Lower lobe of right lung (tissue), 2 donors: ENCODE data around the gene SNAPC2. TPM values are rescaled to one million over a fixed set of nuclear protein-coding genes. Genes with fewer than 3 reads are reported as not detected.
"Not testable (repeated sequence)": the region's sequence is repeated elsewhere in the genome, so short reads cannot be mapped to it uniquely, and the experiment has no call there.

ENCODE experiments used
- ATAC-seq, 2 donors: fragments of 200-7000 bp; cut with Tn5 transposase; one replicate each; pipeline ENCODE4 v1.9.1; 2020 to 2022; ENCODE audit warnings: mild to moderate bottlenecking in 2 of 2, moderate library complexity in 2 of 2
- DNase-seq: peaks from one replicate; pipeline ENCODE4 v3.0.0-alpha.2; 2020
- H3K27ac ChIP-seq: fragments of 200-600 bp; one replicate; pipeline ENCODE4 v1.8.0; 2022
- H3K27me3 ChIP-seq: fragments of 200-600 bp; one replicate; pipeline ENCODE4 v1.8.0; 2022; ENCODE audit warnings: low read depth
- H3K36me3 ChIP-seq: fragments of 200-600 bp; one replicate; pipeline ENCODE4 v1.8.0; 2022; ENCODE audit warnings: mild to moderate bottlenecking
- H3K4me1 ChIP-seq: fragments of 200-600 bp; one replicate; pipeline ENCODE4 v1.8.0; 2022
- H3K4me3 ChIP-seq: fragments of 200-600 bp; one replicate; pipeline ENCODE4 v1.8.0; 2022; ENCODE audit warnings: mild to moderate bottlenecking
- H3K9me3 ChIP-seq: fragments of 200-600 bp; one replicate; pipeline ENCODE4 v1.8.0; 2022
- CTCF ChIP-seq: fragments of 200-600 bp; IDR thresholded peaks from one replicate; pipeline ENCODE4 v1.8.0; 2022; ENCODE audit warnings: antibody characterized with exemption, mild to moderate bottlenecking
- intact Hi-C: fragments of 100-400 bp; cut with DNase I; formaldehyde crosslinking; loops from one replicate; pipeline ENCODE4 v1.11.0; 2022
- total RNA-seq: library from RNA; stranded (reverse); fragmentation: NEBNext Ultra II Directional; extraction: Animal tissue kit (Norgen Biotek cat#: 25700); gene quantifications from one replicate; pipeline ENCODE4 v1.2.1, GENCODE V29; 2021
- donor health status: DM: no; HTN: yes; CAD: no; lungs with severe emphysema.

SNAPC2 gene
- total RNA-seq, 1 donor from 2014 or later, result 17.6 TPM

GRCh38 chr19:7926727-7927604 is 6.8 kb downstream of the SNAPC2 start:
- Histone ChIP-seq H3K9me3 (no peaks in the 10 kb centered on the region), H3K4me3 (peak overlapping the region; percentile 50), H3K27me3 (no peaks in the 10 kb centered on the region), H3K27ac (no peak overlapping the region), H3K4me1 (peaks cover 29% of the 10 kb centered on the region), H3K36me3 (peaks cover 29% of the 10 kb centered on the region)
- DNase-seq (peak; percentile 50), ATAC-seq (peak in 1 of 2 donors; percentile 6)
- intact Hi-C loops, result no loop called here
- no peak for TF ChIP-seq CTCF

DNA sequence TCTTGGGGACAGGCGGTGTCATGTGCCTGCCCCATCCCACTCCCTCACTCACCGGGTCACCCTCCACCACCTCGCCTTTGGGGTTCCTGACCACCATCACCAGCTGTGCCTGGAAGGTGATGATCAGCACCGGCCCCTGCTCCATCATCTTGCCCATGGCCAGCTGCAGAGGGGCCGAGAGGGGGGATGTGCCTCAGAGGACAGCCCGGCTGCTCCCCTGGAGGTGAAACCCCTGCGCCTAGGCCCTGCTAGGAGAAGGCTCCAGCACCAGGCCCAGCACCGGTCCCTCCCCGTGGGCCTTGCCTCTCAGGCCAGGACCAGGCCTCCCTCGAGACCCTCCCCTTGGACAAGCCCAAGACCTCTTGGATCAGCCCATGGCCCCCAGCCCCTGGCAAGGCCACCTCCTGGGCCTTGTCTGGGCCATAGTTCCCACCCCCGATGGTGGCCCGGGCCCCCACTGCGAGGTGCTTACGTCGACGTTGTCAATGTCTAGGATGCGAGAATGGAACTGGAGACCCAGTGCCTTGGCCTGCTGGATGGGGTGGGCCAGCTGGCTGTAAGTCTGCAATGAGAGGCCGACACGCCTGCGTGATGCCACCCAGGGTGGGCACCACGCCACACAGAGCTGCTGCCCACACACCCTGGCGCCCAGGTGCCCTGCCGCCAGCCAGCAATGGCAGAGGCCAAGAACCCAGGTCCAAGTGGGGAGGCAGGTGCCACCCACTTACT is 7.6 kb downstream of the SNAPC2 start:
- intact Hi-C loops, result no loop called here
- peaks cover 29% of the 10 kb centered on the region for H3K36me3 ChIP-seq
- peak overlapping the region; percentile 49 for H3K27ac ChIP-seq
- no peak overlapping the region for H3K4me3 ChIP-seq
- no peaks in the 10 kb centered on the region for H3K27me3 ChIP-seq
- DNase-seq (peak; percentile 47), ATAC-seq (no peak)
- H3K4me1 ChIP-seq, result peaks cover 25% of the 10 kb centered on the region
- no peaks in the 10 kb centered on the region for H3K9me3 ChIP-seq
- no peak for TF ChIP-seq CTCF

- intact Hi-C loops, result no loop called here
- no peak for DNase-seq
- no peaks in the 10 kb centered on the region for H3K9me3 ChIP-seq
- peaks cover 25% of the 10 kb centered on the region for H3K4me1 ChIP-seq
- peaks cover 31% of the 10 kb centered on the region for H3K36me3 ChIP-seq
- no peaks in the 10 kb centered on the region for H3K27me3 ChIP-seq
- no peak for TF ChIP-seq CTCF
- ATAC-seq, result no peak
- peak overlapping the region; percentile 49 for H3K27ac ChIP-seq
- no peak overlapping the region for H3K4me3 ChIP-seq
Observed at GRCh38 chr19:7928334-7928706, 8.2 kb downstream of the SNAPC2 start.

DNA sequence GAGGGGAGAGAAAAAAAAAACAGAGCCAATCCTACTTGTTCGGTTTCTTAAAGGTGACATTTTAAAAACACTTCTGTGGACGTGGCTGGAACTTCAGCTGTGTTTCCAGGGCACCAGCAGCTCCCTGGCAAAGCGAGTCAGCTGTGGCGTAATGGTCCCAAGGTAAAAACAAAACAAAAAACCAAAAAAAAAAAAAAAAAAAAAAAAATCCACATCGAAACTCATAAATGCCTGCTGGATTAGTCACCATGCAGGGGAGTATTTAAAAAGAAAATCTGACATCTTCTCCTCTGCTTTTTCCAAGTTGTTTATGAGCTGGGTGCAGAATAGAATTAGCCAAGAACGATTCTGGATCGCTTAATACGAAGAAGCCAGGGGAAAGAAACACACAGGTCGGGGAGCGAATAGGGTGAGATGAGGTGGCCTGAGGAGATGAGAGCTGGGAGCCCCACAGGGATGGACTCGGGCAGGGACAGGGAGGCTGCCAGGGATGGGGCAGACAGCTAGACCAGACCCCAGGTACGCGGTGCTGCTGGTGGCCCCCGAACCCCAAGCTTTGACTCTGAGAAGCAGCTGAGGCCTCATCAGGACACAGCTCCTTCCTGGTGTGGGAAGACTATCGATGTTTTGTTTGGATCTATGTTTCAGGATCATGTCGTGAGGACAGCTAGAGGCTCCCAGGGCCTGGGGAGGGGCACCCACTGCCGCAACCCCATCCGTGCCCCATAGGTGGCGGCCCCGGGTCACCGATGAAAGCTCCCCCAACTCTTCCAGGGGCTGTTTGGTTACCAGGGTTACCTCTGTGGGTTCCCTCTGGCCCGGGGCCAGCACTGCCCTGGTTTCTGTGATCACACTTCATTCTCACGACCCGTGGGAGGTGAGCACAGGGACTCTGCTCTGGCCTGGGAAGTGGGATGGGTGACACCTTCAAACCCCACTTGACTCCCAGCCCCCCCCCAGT is 8.9 kb downstream of the SNAPC2 start:
- peaks cover 25% of the 10 kb centered on the region for H3K4me1 ChIP-seq
- intact Hi-C loops, result no loop called here

GRCh38 chr19:7930030-7930429 is 9.9 kb downstream of the SNAPC2 start:
- Histone ChIP-seq H3K36me3 (peaks cover 48% of the 10 kb centered on the region), H3K4me1 (peaks cover 21% of the 10 kb centered on the region)
- DNase-seq, intact Hi-C loops, H3K9me3 ChIP-seq, H3K27me3 ChIP-seq, H3K4me3 ChIP-seq, H3K27ac ChIP-seq, ATAC-seq: not testable (repeated sequence)

More for the DNA sequence above, 8.9 kb downstream of the SNAPC2 start:
- H3K9me3 ChIP-seq, result no peaks in the 10 kb centered on the region
- H3K36me3 ChIP-seq, result peaks cover 38% of the 10 kb centered on the region
- H3K4me3 ChIP-seq, result peak overlapping the region; percentile 1
- ATAC-seq (no peak), DNase-seq (peak; percentile 61)
- H3K27ac ChIP-seq, result peak overlapping the region; percentile 62
- H3K27me3 ChIP-seq, result no peaks in the 10 kb centered on the region
- peak; percentile 21 for TF ChIP-seq CTCF
